ENCODE results near the gene OR51I1.

DNA sequence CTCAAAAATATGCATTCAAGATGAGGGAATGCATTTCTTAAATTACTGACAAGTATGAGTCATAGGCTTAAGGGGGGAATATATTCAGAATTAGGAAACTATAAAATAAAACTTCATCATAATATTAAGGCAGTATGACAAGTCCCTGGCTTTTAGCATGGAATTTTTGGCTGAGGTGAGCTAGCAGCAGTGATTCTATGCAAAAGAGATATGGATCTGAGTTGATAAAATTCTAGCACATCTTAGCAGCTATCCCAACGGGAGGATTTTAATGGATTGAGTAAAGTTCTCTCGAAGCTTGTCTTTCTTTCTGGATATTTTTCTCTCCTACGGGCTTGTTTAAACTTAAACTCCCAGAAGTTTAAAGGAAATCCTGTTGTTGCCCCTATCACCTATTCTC is 18.2 kb downstream of the OR51I1 start:
- no peak for TF ChIP-seq POLR2A (IDR thresholded peaks at IDR 0.05)
- TF ChIP-seq, protein P1, sequence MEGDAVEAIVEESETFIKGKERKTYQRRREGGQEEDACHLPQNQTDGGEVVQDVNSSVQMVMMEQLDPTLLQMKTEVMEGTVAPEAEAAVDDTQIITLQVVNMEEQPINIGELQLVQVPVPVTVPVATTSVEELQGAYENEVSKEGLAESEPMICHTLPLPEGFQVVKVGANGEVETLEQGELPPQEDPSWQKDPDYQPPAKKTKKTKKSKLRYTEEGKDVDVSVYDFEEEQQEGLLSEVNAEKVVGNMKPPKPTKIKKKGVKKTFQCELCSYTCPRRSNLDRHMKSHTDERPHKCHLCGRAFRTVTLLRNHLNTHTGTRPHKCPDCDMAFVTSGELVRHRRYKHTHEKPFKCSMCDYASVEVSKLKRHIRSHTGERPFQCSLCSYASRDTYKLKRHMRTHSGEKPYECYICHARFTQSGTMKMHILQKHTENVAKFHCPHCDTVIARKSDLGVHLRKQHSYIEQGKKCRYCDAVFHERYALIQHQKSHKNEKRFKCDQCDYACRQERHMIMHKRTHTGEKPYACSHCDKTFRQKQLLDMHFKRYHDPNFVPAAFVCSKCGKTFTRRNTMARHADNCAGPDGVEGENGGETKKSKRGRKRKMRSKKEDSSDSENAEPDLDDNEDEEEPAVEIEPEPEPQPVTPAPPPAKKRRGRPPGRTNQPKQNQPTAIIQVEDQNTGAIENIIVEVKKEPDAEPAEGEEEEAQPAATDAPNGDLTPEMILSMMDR (IDR thresholded peaks at IDR 0.05): no peak
